Nephron progenitor cell (in vitro differentiated cells): ENCODE measurements around the gene SIGLEC12.

Experiments
- DNase-seq: peaks from one replicate; pipeline ENCODE4 v3.0.0; 2021
- H3K27ac Mint-ChIP-seq: 2 replicates; pipeline ENCODE4 v1.8.0; 2021; ENCODE audit warnings: mild to moderate bottlenecking, moderate library complexity, mixed read lengths
- H3K27me3 Mint-ChIP-seq: 2 replicates; pipeline ENCODE4 v1.8.0; 2021; ENCODE audit warnings: mild to moderate bottlenecking, low read depth, mixed read lengths; ENCODE audit not compliant: poor library complexity
- H3K36me3 Mint-ChIP-seq: 2 replicates; pipeline ENCODE4 v1.8.0; 2021; ENCODE audit warnings: low read depth, mixed read lengths
- H3K4me1 Mint-ChIP-seq: 2 replicates; pipeline ENCODE4 v1.8.0; 2021; ENCODE audit warnings: mixed read lengths
- H3K4me3 Mint-ChIP-seq: 2 replicates; pipeline ENCODE4 v1.8.0; 2021; ENCODE audit warnings: mild to moderate bottlenecking, moderate library complexity, mixed read lengths
- H3K9me3 Mint-ChIP-seq: 2 replicates; pipeline ENCODE4 v1.8.0; 2021; ENCODE audit warnings: mild to moderate bottlenecking, moderate library complexity, mixed read lengths
- CTCF ChIP-seq: fragments of 200-600 bp; sonication (generic); IDR thresholded peaks from 2 replicates; pipeline ENCODE4 v1.5.0; 2021; ENCODE audit warnings: antibody characterized with exemption

Gene SIGLEC12

GRCh38 chr19:51529301-51529700 is 27.7 kb upstream of the SIGLEC12 start:
- peaks cover 67% of the 10 kb centered on the region for H3K9me3 Mint-ChIP-seq
- no peak overlapping the region for H3K4me3 Mint-ChIP-seq
- no peaks in the 10 kb centered on the region for H3K36me3 Mint-ChIP-seq
- H3K27ac Mint-ChIP-seq = no peak overlapping the region
- no peaks in the 10 kb centered on the region for H3K27me3 Mint-ChIP-seq
- no peak for DNase-seq
- no peak for TF ChIP-seq CTCF
- H3K4me1 Mint-ChIP-seq = no peaks in the 10 kb centered on the region

- no peak overlapping the region for H3K4me3 Mint-ChIP-seq
- no peak for TF ChIP-seq CTCF
- no peaks in the 10 kb centered on the region for H3K36me3 Mint-ChIP-seq
- no peak overlapping the region for H3K27ac Mint-ChIP-seq
- no peaks in the 10 kb centered on the region for H3K4me1 Mint-ChIP-seq
- H3K9me3 Mint-ChIP-seq = peaks cover 69% of the 10 kb centered on the region
- H3K27me3 Mint-ChIP-seq = no peaks in the 10 kb centered on the region
- no peak for DNase-seq
These were observed 24.1 kb upstream of the SIGLEC12 start for GRCh38 chr19:51525651-51526050.

GRCh38 chr19:51524666-51525264 is 23.2 kb upstream of the SIGLEC12 start:
- peaks cover 62% of the 10 kb centered on the region for H3K9me3 Mint-ChIP-seq
- H3K4me3 Mint-ChIP-seq = no peak overlapping the region
- no peaks in the 10 kb centered on the region for H3K4me1 Mint-ChIP-seq
- H3K36me3 Mint-ChIP-seq = no peaks in the 10 kb centered on the region
- no peaks in the 10 kb centered on the region for H3K27me3 Mint-ChIP-seq
- TF ChIP-seq CTCF = no peak
- DNase-seq = no peak
- H3K27ac Mint-ChIP-seq = no peak overlapping the region

- Mint-ChIP-seq H3K4me1 (no peaks in the 10 kb centered on the region), H3K27ac (no peak overlapping the region), H3K9me3 (peaks cover 61% of the 10 kb centered on the region), H3K4me3 (no peak overlapping the region), H3K27me3 (peaks cover under 1% of the 10 kb centered on the region), H3K36me3 (peaks cover 5% of the 10 kb centered on the region)
- TF ChIP-seq CTCF = no peak
- DNase-seq = no peak
These were observed 20.2 kb upstream of the SIGLEC12 start for GRCh38 chr19:51521781-51522180.

- TF ChIP-seq CTCF = no peak
- H3K36me3 Mint-ChIP-seq = peaks cover 5% of the 10 kb centered on the region
- no peak for DNase-seq
- H3K27me3 Mint-ChIP-seq = peaks cover 4% of the 10 kb centered on the region
- no peak overlapping the region for H3K4me3 Mint-ChIP-seq
- H3K9me3 Mint-ChIP-seq = peaks cover 57% of the 10 kb centered on the region
- H3K27ac Mint-ChIP-seq = no peak overlapping the region
- H3K4me1 Mint-ChIP-seq = no peaks in the 10 kb centered on the region
These were observed 19.8 kb upstream of the SIGLEC12 start for GRCh38 chr19:51521357-51521756.

GRCh38 chr19:51520728-51521127 is 19.1 kb upstream of the SIGLEC12 start:
- Mint-ChIP-seq H3K4me3 (no peak overlapping the region), H3K27ac (no peak overlapping the region), H3K4me1 (no peaks in the 10 kb centered on the region), H3K9me3 (peaks cover 53% of the 10 kb centered on the region), H3K36me3 (peaks cover 5% of the 10 kb centered on the region), H3K27me3 (peaks cover 4% of the 10 kb centered on the region)
- no peak for TF ChIP-seq CTCF
- no peak for DNase-seq
